HEK293 (cell line): ENCODE data around the gene GNPDA1.
A peak's percentile ranks its signal among the peaks of the same experiment; 100 is the strongest.

Experiments
- FEZF1 ChIP-seq: fragments of 450-650 bp; formaldehyde crosslinking; IDR thresholded peaks from 2 replicates; pipeline ENCODE4 v1.5.1; 2016; ENCODE audit warnings: missing biosample characterization, missing genetic modification characterization
- HOXA7 ChIP-seq: sonication (generic); formaldehyde crosslinking; IDR thresholded peaks from 2 replicates; pipeline ENCODE4 v1.8.1; 2022; ENCODE audit warnings: missing genetic modification reagents, borderline replicate concordance
- OVOL3 ChIP-seq: fragments of 450-650 bp; formaldehyde crosslinking; IDR thresholded peaks from 2 replicates; pipeline ENCODE4 v1.5.1; 2016; ENCODE audit warnings: missing biosample characterization, missing genetic modification characterization
- SCRT1 ChIP-seq: fragments of 450-650 bp; formaldehyde crosslinking; IDR thresholded peaks from 2 replicates; pipeline ENCODE4 v1.5.1; 2016; ENCODE audit warnings: missing biosample characterization, missing genetic modification characterization, borderline replicate concordance
- YY1 ChIP-seq: fragments of 450-650 bp; formaldehyde crosslinking; IDR thresholded peaks from 2 replicates; pipeline ENCODE4 v1.5.1; 2018; ENCODE audit warnings: missing biosample characterization, missing genetic modification characterization
- ZBTB20 ChIP-seq: fragments of 450-650 bp; formaldehyde crosslinking; IDR thresholded peaks from 2 replicates; pipeline ENCODE4 v1.5.1; 2016; ENCODE audit warnings: missing biosample characterization, missing genetic modification characterization
- ZNF155 ChIP-seq: fragments of 450-650 bp; formaldehyde crosslinking; IDR thresholded peaks from 2 replicates; pipeline ENCODE4 v1.5.1; 2016; ENCODE audit warnings: missing biosample characterization, missing genetic modification characterization
- ZNF157 ChIP-seq: fragments of 450-650 bp; formaldehyde crosslinking; IDR thresholded peaks from 2 replicates; pipeline ENCODE4 v1.5.1; 2016; ENCODE audit warnings: missing biosample characterization, missing genetic modification characterization
- ZNF354C ChIP-seq: fragments of 450-650 bp; formaldehyde crosslinking; IDR thresholded peaks from 2 replicates; pipeline ENCODE4 v1.5.1; 2016; ENCODE audit warnings: missing biosample characterization, missing genetic modification characterization, low read depth, borderline replicate concordance
- ZNF366 ChIP-seq: fragments of 450-650 bp; formaldehyde crosslinking; conservative IDR thresholded peaks from 2 replicates; pipeline ENCODE4 v1.5.1; 2016; ENCODE audit warnings: missing biosample characterization, missing genetic modification characterization
- ZNF48 ChIP-seq: fragments of 450-650 bp; formaldehyde crosslinking; IDR thresholded peaks from 2 replicates; pipeline ENCODE4 v1.5.1; 2016; ENCODE audit warnings: missing biosample characterization, missing genetic modification characterization
- ZNF560 ChIP-seq: fragments of 450-650 bp; formaldehyde crosslinking; IDR thresholded peaks from 2 replicates; pipeline ENCODE4 v1.5.1; 2017; ENCODE audit warnings: missing biosample characterization, missing genetic modification characterization, borderline replicate concordance
- ZNF561 ChIP-seq: fragments of 450-650 bp; IDR thresholded peaks from 2 replicates; pipeline ENCODE4 v1.5.1; 2018; ENCODE audit warnings: missing biosample characterization, missing genetic modification characterization, borderline replicate concordance
- ZNF585B ChIP-seq: fragments of 450-650 bp; formaldehyde crosslinking; IDR thresholded peaks from 2 replicates; pipeline ENCODE4 v1.5.1; 2016; ENCODE audit warnings: missing biosample characterization, missing genetic modification characterization
- ZNF596 ChIP-seq: fragments of 450-650 bp; IDR thresholded peaks from 2 replicates; pipeline ENCODE4 v1.5.0; 2018; ENCODE audit warnings: missing biosample characterization, mild to moderate bottlenecking, missing genetic modification characterization, moderate library complexity
- ZNF707 ChIP-seq: fragments of 450-650 bp; formaldehyde crosslinking; IDR thresholded peaks from 2 replicates; pipeline ENCODE4 v1.5.1; 2016; ENCODE audit warnings: missing biosample characterization, missing genetic modification characterization
- ZNF76 ChIP-seq: fragments of 450-650 bp; formaldehyde crosslinking; IDR thresholded peaks from 2 replicates; pipeline ENCODE4; 2016; ENCODE audit warnings: low read depth, missing biosample characterization, missing genetic modification characterization, borderline replicate concordance
- TF ChIP-seq, protein P1 (sequence below): fragments of 450-650 bp; formaldehyde crosslinking; IDR thresholded peaks from 2 replicates; pipeline ENCODE4 v1.5.1; 2017; ENCODE audit warnings: missing biosample characterization, missing genetic modification characterization
- TF ChIP-seq, protein P2 (sequence below): fragments of 450-650 bp; formaldehyde crosslinking; IDR thresholded peaks from 2 replicates; pipeline ENCODE4 v1.5.1; 2016; ENCODE audit warnings: missing biosample characterization, missing genetic modification characterization
- TF ChIP-seq, protein P3 (sequence below): fragments of 450-650 bp; formaldehyde crosslinking; IDR thresholded peaks from 2 replicates; pipeline ENCODE4 v1.5.1; 2016; ENCODE audit warnings: missing biosample characterization, missing genetic modification characterization
- TF ChIP-seq, protein P4 (sequence below): fragments of 450-650 bp; formaldehyde crosslinking; IDR thresholded peaks from 2 replicates; pipeline ENCODE4; 2016; ENCODE audit warnings: missing biosample characterization, missing genetic modification characterization
- TF ChIP-seq, protein P5 (sequence below): fragments of 450-650 bp; formaldehyde crosslinking; IDR thresholded peaks from 2 replicates; pipeline ENCODE4 v1.5.1; 2016; ENCODE audit warnings: missing biosample characterization, missing genetic modification characterization
- TF ChIP-seq, protein P6 (sequence below): fragments of 450-650 bp; formaldehyde crosslinking; IDR thresholded peaks from 2 replicates; pipeline ENCODE4 v1.5.1; 2017; ENCODE audit warnings: missing biosample characterization, missing genetic modification characterization
- TF ChIP-seq, protein P7 (sequence below): IDR thresholded peaks from 2 replicates; pipeline ENCODE4 v1.6.1; 2011; ENCODE audit warnings: mild to moderate bottlenecking, low read depth, low read length, borderline replicate concordance
- TF ChIP-seq, protein P8 (sequence below): fragments of 450-650 bp; formaldehyde crosslinking; IDR thresholded peaks from 2 replicates; pipeline ENCODE4 v1.5.1; 2016; ENCODE audit warnings: missing biosample characterization, missing genetic modification characterization

The GNPDA1 gene

DNA sequence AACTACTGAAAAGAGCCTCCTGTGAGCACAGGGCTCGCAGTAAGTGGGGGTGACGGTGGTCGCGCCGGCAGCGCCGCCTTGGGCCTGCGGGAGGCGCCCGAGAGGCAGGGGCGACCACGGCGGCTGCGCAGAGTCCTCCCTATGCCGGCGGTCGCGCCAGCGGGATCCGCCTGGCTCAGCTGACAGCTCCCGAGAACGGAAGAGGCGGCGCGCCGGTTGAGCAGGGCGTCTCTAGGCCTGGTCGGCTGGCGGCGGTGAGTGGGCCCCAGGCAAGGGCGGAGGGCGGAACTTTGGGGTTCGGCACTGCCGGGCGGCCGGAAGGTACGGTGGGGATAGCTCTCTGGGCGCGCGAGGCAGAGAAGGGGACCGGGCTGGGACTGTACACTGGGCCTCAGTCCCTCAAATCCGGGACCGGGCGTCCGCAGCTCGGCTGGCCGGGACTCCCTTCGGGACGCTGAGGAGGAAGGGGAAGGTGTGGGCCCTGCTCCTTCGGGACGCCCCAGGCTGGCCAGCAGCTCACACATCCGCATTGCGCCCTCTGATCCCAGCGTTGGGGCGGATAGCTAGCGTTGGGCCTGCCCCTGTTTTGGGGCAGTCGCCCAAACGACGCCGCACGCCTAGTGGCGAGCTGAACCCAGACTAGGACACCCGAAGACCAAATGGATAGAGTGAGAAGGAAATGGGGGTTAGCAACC lies 43.8 kb downstream of the GNPDA1 start, which contains the start of gene RNF14 (continued):
- TF ChIP-seq, protein P1, sequence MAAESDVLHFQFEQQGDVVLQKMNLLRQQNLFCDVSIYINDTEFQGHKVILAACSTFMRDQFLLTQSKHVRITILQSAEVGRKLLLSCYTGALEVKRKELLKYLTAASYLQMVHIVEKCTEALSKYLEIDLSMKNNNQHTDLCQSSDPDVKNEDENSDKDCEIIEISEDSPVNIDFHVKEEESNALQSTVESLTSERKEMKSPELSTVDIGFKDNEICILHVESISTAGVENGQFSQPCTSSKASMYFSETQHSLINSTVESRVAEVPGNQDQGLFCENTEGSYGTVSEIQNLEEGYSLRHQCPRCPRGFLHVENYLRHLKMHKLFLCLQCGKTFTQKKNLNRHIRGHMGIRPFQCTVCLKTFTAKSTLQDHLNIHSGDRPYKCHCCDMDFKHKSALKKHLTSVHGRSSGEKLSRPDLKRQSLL = no peak
- TF ChIP-seq, protein P2, sequence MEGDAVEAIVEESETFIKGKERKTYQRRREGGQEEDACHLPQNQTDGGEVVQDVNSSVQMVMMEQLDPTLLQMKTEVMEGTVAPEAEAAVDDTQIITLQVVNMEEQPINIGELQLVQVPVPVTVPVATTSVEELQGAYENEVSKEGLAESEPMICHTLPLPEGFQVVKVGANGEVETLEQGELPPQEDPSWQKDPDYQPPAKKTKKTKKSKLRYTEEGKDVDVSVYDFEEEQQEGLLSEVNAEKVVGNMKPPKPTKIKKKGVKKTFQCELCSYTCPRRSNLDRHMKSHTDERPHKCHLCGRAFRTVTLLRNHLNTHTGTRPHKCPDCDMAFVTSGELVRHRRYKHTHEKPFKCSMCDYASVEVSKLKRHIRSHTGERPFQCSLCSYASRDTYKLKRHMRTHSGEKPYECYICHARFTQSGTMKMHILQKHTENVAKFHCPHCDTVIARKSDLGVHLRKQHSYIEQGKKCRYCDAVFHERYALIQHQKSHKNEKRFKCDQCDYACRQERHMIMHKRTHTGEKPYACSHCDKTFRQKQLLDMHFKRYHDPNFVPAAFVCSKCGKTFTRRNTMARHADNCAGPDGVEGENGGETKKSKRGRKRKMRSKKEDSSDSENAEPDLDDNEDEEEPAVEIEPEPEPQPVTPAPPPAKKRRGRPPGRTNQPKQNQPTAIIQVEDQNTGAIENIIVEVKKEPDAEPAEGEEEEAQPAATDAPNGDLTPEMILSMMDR (tag by site-specific recombination) = peak; percentile 91
- TF ChIP-seq, protein P3, sequence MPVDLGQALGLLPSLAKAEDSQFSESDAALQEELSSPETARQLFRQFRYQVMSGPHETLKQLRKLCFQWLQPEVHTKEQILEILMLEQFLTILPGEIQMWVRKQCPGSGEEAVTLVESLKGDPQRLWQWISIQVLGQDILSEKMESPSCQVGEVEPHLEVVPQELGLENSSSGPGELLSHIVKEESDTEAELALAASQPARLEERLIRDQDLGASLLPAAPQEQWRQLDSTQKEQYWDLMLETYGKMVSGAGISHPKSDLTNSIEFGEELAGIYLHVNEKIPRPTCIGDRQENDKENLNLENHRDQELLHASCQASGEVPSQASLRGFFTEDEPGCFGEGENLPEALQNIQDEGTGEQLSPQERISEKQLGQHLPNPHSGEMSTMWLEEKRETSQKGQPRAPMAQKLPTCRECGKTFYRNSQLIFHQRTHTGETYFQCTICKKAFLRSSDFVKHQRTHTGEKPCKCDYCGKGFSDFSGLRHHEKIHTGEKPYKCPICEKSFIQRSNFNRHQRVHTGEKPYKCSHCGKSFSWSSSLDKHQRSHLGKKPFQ (tag by site-specific recombination) = peak; percentile 34; the same call in 1 of the 2 replicates
- TF ChIP-seq ZNF48 (tag by site-specific recombination) (no peak), ZNF596 (tag by site-specific recombination) (no peak), ZNF366 (tag by site-specific recombination) (0 out of 2 replicates have a peak, but pooled peaks have one; percentile 35), ZNF585B (no peak), YY1 (tag by site-specific recombination) (peak; percentile 32; the same call in 1 of the 2 replicates), HOXA7 (CRISPR knock-in tag) (no peak), ZNF707 (no peak), OVOL3 (tag by site-specific recombination) (no peak; the same call in 1 of the 2 replicates), ZNF155 (tag by site-specific recombination) (no peak), ZNF76 (tag by site-specific recombination) (peak; percentile 59; the same call in 1 of the 2 replicates), FEZF1 (no peak), ZNF157 (tag by site-specific recombination) (no peak), ZNF354C (tag by site-specific recombination) (no peak), SCRT1 (no peak), ZNF561 (tag by site-specific recombination) (peak; percentile 85; the same call in 1 of the 2 replicates), ZNF560 (tag by site-specific recombination) (no peak), ZBTB20 (tag by site-specific recombination) (peak; percentile 90)
- TF ChIP-seq, protein P4, sequence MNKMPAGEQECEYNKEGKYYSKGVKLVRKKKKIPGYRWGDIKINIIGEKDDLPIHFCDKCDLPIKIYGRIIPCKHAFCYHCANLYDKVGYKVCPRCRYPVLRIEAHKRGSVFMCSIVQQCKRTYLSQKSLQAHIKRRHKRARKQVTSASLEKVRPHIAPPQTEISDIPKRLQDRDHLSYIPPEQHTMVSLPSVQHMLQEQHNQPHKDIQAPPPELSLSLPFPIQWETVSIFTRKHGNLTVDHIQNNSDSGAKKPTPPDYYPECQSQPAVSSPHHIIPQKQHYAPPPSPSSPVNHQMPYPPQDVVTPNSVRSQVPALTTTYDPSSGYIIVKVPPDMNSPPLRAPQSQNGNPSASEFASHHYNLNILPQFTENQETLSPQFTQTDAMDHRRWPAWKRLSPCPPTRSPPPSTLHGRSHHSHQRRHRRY (tag by site-specific recombination) = no peak
- TF ChIP-seq, protein P5, sequence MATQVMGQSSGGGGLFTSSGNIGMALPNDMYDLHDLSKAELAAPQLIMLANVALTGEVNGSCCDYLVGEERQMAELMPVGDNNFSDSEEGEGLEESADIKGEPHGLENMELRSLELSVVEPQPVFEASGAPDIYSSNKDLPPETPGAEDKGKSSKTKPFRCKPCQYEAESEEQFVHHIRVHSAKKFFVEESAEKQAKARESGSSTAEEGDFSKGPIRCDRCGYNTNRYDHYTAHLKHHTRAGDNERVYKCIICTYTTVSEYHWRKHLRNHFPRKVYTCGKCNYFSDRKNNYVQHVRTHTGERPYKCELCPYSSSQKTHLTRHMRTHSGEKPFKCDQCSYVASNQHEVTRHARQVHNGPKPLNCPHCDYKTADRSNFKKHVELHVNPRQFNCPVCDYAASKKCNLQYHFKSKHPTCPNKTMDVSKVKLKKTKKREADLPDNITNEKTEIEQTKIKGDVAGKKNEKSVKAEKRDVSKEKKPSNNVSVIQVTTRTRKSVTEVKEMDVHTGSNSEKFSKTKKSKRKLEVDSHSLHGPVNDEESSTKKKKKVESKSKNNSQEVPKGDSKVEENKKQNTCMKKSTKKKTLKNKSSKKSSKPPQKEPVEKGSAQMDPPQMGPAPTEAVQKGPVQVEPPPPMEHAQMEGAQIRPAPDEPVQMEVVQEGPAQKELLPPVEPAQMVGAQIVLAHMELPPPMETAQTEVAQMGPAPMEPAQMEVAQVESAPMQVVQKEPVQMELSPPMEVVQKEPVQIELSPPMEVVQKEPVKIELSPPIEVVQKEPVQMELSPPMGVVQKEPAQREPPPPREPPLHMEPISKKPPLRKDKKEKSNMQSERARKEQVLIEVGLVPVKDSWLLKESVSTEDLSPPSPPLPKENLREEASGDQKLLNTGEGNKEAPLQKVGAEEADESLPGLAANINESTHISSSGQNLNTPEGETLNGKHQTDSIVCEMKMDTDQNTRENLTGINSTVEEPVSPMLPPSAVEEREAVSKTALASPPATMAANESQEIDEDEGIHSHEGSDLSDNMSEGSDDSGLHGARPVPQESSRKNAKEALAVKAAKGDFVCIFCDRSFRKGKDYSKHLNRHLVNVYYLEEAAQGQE = peak; percentile 82
- TF ChIP-seq, protein P6, sequence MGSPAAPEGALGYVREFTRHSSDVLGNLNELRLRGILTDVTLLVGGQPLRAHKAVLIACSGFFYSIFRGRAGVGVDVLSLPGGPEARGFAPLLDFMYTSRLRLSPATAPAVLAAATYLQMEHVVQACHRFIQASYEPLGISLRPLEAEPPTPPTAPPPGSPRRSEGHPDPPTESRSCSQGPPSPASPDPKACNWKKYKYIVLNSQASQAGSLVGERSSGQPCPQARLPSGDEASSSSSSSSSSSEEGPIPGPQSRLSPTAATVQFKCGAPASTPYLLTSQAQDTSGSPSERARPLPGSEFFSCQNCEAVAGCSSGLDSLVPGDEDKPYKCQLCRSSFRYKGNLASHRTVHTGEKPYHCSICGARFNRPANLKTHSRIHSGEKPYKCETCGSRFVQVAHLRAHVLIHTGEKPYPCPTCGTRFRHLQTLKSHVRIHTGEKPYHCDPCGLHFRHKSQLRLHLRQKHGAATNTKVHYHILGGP = no peak
- TF ChIP-seq, protein P7, sequence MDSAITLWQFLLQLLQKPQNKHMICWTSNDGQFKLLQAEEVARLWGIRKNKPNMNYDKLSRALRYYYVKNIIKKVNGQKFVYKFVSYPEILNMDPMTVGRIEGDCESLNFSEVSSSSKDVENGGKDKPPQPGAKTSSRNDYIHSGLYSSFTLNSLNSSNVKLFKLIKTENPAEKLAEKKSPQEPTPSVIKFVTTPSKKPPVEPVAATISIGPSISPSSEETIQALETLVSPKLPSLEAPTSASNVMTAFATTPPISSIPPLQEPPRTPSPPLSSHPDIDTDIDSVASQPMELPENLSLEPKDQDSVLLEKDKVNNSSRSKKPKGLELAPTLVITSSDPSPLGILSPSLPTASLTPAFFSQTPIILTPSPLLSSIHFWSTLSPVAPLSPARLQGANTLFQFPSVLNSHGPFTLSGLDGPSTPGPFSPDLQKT = no peak
- TF ChIP-seq, protein P8, sequence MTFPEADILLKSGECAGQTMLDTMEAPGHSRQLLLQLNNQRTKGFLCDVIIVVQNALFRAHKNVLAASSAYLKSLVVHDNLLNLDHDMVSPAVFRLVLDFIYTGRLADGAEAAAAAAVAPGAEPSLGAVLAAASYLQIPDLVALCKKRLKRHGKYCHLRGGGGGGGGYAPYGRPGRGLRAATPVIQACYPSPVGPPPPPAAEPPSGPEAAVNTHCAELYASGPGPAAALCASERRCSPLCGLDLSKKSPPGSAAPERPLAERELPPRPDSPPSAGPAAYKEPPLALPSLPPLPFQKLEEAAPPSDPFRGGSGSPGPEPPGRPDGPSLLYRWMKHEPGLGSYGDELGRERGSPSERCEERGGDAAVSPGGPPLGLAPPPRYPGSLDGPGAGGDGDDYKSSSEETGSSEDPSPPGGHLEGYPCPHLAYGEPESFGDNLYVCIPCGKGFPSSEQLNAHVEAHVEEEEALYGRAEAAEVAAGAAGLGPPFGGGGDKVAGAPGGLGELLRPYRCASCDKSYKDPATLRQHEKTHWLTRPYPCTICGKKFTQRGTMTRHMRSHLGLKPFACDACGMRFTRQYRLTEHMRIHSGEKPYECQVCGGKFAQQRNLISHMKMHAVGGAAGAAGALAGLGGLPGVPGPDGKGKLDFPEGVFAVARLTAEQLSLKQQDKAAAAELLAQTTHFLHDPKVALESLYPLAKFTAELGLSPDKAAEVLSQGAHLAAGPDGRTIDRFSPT (tag by site-specific recombination) = no peak
